ENCODE data around the gene BCL2.
A peak's percentile ranks its signal among the peaks of the same experiment; 100 is the strongest.

Gene BCL2

GRCh38 chr18:63073481-63073880 lies 246.1 kb downstream of the BCL2 start:
- Histone ChIP-seq H3K9me3 (ENCODE audit: insufficient read depth, low read length) (0 out of 2 replicates have a peak, but pooled peaks cover 6% of the 10 kb centered on the region), H3K4me1 (ENCODE audit: low read length) (peaks cover 30% of the 10 kb centered on the region), H3K27me3 (ENCODE audit: low read depth, low read length) (peaks cover 26% of the 10 kb centered on the region), H3K79me2 (ENCODE audit: low read length) (no peaks in the 10 kb centered on the region), H4K20me1 (ENCODE audit: insufficient read depth, low read length) (no peaks in the 10 kb centered on the region), H3K36me3 (replicated peaks; ENCODE audit: low read depth, low read length) (no peaks in the 10 kb centered on the region), H3K4me3 (ENCODE audit: low read length) (no peak overlapping the region), H3K27ac (ENCODE audit: low read length) (no peak overlapping the region), H3K9ac (ENCODE audit: low read length) (no peak overlapping the region), H3K4me2 (ENCODE audit: low read length) (no peak overlapping the region), H2AFZ (ENCODE audit: low read depth, low read length) (no peak overlapping the region)
- no peak for TF ChIP-seq EZH2phosphoT487 (IDR thresholded peaks at IDR 0.05; ENCODE audit: low read depth)
- TF ChIP-seq, protein P1, sequence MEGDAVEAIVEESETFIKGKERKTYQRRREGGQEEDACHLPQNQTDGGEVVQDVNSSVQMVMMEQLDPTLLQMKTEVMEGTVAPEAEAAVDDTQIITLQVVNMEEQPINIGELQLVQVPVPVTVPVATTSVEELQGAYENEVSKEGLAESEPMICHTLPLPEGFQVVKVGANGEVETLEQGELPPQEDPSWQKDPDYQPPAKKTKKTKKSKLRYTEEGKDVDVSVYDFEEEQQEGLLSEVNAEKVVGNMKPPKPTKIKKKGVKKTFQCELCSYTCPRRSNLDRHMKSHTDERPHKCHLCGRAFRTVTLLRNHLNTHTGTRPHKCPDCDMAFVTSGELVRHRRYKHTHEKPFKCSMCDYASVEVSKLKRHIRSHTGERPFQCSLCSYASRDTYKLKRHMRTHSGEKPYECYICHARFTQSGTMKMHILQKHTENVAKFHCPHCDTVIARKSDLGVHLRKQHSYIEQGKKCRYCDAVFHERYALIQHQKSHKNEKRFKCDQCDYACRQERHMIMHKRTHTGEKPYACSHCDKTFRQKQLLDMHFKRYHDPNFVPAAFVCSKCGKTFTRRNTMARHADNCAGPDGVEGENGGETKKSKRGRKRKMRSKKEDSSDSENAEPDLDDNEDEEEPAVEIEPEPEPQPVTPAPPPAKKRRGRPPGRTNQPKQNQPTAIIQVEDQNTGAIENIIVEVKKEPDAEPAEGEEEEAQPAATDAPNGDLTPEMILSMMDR (IDR thresholded peaks at IDR 0.05; ENCODE audit: low read depth, low read length): peak; percentile 99
